GM18505 (cell line): ENCODE data around the gene SLC17A6.

Experiments
- ATAC-seq: cut with Tn5 transposase; IDR thresholded peaks from one replicate; pipeline ENCODE4 v1.9.1; 2021; ENCODE audit not compliant: unreplicated experiment
- POLR2A ChIP-seq: IDR thresholded peaks from 4 replicates; pipeline ENCODE4 v1.6.1; 2011; ENCODE audit warnings: borderline replicate concordance; ENCODE audit not compliant: insufficient read depth, insufficient read length; ENCODE audit errors: extremely low read depth

The SLC17A6 gene

DNA sequence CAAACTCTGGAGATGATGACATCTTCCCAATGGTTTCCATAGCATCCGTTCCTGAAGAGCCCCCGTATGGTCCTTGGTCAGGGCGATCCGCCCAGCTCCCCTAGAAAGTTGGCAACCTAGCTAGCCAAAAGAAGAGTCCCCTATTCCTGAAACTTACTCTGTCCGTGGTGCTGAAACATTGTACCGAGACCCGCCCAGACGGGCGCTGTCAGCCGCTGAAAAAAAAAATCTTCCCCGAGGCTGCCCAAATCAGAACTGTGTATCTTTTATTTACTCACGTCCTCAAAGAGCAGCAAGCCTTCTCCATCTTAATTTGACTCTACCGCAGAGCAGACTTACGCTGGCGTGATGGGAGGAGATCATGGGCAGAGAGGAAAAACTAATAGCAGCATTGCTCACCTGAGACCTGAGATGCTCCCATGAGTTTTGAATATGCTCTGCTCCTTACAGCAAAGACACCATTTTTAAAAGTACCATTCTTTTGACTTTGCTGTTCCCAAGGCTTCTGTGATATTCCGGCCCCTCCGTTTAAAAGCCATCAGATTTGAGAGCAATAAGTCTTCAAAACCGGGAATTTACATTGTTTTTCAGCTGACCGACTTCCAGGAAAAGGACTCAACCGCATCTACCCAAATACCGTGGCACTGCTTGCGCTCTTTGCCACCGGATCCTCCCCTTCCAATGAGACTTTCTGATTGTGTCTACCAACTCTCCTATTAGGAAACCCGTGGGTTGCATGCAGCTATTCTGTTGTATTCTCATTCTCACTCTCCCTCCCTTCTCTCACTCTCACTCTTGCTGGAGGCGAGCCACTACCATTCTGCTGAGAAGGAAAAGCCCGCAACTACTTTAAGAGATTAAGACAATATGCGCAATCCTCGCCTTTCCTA is at the start of gene SLC17A6:
SLC17A6 (plus strand) TSS at position 786 of the 890 bp plus-strand sequence. CDS start 153 bp downstream, outside the sequence.
- TF ChIP-seq POLR2A, result no peak
- no peak for ATAC-seq

DNA sequence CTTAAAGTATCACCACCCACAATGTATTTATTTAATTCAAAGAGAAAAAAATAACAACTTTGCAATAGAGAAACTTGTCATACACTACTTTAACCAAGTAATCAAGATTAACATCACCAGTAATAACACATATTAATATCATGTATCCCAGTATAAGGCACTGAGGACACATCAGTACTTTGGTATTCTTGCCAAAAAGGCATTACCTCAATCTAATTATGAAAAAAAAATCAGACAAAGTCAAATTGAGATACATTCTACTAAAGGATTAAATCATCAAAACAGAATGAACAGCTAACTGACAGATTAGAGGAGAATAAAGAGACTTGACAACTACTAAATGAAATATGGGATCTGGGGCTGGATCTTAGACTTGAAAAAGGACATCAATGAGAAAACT is 35.8 kb upstream of the SLC17A6 start:
- no peak for TF ChIP-seq POLR2A
- ATAC-seq, result no peak

DNA sequence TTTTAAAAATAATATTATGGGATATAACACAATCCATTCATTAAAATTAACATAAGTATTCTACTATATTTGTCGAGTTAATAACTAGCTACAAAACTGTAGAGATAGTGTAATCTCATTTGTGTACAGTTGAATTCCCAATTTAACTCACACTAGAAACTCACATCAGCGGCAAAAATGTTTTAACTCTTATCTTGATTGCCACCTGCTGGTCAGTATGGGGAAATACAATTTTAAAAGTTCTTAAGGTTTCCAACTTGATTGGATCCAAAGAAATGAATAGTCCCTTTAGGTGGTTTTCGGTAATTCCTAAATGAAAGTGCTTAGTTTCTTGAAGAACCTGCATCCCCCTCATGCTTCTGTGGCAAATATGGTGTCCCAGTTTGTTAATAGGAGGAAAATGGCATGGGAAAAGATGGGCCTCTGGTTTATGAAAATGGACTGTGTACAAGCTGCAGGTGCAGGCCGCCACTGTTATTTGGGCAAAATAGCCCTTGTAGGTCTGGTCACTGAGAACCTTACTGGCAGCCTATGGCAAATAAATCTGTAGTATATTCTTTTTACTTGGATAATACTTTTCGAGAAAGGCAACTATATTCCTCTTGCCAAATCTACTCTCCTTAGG is 33.7 kb upstream of the SLC17A6 start:
- TF ChIP-seq POLR2A, result no peak
- ATAC-seq, result no peak

DNA sequence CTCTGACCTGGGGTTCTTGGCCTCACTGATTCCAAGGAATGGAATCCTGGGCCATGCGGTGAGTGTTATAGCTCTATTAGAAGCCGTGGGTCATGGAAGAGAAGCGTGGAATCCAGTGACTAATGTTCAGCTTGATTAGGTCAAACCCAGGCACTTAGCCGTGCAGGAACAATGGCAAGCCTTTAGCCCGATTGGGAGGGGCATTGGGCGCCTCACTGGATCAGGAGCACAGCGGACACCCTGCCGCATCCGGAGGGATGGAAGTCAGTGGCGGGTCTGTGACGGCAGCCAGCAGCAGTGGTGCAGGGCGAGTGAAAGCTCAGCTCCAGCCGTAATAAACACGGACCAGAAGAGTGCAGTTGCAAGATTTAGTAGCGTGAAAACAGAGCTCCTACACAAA is 20.5 kb upstream of the SLC17A6 start:
- no peak for ATAC-seq
- TF ChIP-seq POLR2A, result no peak

DNA sequence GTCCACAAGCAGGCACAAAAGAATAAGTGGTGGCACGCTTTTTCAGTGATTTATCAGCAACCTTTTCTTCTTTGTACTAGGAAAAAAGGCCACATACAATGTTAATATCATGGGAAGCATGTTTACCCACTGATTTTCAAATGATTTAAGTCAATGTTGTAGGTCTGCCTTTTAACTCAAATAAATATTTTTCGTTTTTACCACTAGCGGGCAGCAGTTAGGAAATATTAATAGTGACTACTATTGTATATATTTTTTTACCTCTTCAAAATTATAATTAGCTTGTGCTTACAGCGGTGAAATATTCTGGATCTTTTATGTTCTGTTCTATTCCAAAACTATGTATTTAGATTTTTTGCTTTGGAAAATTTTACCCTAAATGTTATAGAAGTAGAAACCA is 6.4 kb upstream of the SLC17A6 start:
- no peak for ATAC-seq

DNA sequence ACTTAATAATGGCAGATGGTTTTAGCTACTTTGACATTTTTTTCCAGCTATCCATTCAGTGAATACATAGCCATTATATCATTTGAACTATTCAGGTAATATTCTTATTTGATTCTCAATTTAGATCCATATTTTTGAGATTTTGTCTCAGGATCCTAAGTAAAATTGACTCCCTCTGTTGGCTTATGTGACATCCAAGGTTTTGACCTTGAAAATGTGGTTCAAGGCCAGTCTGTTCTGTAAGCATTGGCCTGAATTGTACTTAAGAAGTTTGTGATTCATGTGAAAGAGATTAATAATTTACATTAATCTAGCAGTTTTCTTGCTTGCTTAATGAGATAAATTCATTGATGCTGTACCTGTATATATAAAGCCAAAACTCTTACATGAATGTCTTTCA is 1.6 kb upstream of the SLC17A6 start:
- no peak for ATAC-seq
- TF ChIP-seq POLR2A, result no peak

More for the DNA sequence above, 6.4 kb upstream of the SLC17A6 start:
- no peak for TF ChIP-seq POLR2A

DNA sequence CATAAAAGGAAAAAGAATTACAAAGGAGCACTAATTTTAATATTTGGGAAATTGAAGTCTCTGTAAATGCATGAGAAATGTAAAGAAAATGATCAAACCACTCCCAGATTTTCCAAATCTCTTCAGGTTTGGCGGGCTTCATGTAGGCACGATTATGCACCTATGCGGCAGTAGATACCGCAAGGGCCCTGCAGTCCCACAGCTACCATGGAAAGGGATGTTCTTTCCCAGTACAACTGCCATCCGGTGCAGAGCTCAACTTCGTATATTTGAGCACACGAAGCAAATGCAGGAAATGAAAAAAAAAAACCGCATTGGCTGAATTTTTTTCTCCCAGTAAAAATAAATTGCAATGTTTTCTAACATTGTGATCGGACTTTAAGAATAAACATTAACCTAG is 1.4 kb downstream of the SLC17A6 start:
- ATAC-seq, result no peak
- TF ChIP-seq POLR2A, result no peak

DNA sequence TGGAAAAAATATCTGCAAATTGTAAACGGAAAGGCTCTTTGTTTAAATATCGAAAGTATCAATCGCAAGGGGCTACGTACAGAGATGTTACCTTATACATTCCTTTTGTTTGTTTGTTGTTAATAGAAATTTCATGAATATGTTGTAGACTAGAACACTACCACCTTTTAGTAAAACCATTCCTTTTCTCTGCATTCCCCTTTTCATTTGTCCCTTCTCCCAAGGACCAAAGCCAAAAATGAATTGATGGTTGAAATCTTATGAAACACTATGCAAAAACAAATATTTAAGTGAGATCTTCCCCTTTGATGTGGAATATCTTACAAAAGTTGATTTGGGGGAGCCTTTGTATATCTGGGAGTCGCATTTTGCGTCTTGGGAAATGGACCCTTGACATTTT is 2.1 kb downstream of the SLC17A6 start:
- no peak for ATAC-seq
- TF ChIP-seq POLR2A, result no peak

DNA sequence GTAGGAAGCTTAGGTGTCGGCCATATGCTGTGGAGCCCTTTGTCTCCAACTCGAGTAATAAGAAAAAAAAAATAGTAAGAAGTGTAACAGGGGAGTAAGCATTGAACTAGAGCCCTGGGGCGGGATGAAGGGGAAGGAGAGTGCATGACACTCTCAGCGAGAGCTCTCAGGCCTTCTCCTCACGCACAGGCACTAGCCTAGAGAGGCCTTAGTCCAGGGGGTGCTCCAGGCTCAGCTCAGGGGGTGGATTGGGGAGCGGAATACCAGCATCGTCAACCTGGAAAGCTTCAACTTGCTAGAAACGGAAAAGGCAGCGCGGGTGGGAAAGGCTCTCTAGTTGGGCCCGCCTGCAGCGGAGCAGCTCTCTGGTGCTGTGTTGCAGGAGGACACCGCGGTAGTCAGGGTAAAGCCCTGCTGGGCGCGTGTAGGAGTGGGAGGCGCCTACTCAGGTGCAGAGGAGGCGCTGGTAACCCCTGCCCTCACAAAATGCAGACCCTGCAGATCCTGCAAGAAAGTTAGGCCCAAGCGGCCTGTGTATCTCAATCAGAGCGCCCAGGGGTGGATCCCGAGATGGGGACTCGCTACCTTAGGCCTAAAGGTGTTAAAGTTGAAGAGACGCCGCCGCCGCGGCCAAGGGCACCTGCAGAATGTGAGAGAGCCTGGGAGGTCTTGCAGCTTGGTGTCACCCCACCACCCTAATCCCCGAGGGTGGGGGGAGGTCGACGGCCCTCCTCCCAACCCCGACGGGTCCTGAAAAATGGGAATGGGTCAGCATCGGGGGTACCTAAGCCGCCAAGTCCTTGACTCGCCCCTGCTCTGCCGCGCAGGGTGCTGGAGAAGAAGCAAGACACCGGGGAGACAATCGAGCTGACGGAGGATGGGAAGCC is 2.8 kb downstream of the SLC17A6 start:
- ATAC-seq, result no peak
- no peak for TF ChIP-seq POLR2A

DNA sequence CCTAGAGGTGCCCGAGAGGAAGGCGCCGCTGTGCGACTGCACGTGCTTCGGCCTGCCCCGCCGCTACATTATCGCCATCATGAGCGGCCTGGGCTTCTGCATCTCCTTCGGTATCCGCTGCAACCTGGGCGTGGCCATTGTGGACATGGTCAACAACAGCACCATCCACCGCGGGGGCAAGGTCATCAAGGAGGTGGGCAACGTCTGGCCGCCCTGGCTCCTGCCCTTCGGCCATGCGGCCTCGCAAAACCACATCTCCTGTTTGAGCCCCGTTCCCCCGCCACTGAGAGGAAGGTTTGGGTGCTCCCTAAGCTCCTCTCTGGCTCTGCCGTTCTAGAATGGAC is 3.4 kb downstream of the SLC17A6 start:
- TF ChIP-seq POLR2A, result no peak
- no peak for ATAC-seq

DNA sequence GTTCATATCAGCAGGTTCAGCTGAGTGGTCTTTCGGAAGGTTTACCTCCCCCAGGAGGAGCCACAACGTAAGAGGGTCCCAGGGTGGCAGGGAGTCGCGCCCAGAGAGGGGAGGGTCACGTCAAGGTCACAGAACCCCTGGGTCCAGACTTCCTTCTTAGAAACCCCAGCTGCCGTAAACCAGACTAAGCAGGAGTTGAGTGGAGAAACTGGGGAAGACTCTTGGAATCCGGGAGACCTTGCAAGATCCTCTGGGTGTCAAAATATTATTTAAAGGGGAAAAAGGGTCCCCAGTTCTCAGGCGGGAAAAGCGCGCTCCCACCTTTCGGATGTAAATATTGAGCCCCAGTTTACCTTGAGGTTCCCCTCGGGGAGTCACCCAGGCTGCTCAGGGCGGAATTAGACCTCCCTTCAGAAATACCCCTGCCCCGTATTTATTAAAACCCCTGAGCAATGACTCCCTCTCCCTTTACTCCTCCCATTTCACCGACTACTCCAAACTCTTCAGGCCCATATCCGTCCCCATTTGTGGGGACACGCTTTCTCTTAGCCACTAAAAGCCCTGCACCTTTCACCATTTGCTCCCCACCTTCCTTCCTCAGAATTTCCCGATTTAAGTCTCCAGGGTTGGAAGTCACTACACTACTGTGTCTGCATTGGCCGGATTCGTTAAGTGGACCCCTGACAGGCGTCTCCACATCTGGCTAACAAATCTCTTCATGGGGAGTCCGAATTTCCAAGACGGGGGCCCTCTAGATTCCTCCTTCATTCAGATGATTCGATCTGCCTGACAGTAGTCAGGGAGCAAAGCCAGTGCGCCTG is 4.2 kb downstream of the SLC17A6 start:
- no peak for ATAC-seq
- TF ChIP-seq POLR2A, result no peak

DNA sequence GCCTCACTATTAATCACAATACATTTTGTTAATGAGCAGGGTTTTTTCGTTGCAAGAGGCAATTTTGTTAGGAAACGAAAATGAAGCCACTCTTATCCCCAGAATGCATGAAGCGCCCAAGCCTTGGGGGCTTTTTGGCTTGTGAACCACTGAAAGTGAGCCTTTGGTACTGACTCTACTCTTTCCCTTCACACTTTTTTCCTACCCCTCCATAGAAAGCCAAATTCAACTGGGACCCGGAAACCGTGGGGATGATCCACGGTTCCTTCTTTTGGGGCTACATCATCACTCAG is 4.8 kb downstream of the SLC17A6 start:
- no peak for ATAC-seq
- no peak for TF ChIP-seq POLR2A
